HepG2 (cell line): ENCODE measurements around the gene DPH6. TPM values are rescaled to one million over a fixed set of nuclear protein-coding genes. Genes with fewer than 3 reads are reported as not detected.

Experiments
- HNF4A ChIP-seq: sonication (generic); formaldehyde crosslinking; IDR thresholded peaks from 2 replicates; pipeline ENCODE4 v1.4.0; 2020; ENCODE audit warnings: missing genetic modification reagents
- SRSF9 ChIP-seq: fragments of 200-400 bp; formaldehyde crosslinking; IDR thresholded peaks from 2 replicates; pipeline ENCODE4 v1.6.1; 2018; ENCODE audit warnings: borderline replicate concordance, mild to moderate bottlenecking, low read depth, low read length; ENCODE audit not compliant: insufficient read depth, poor library complexity, severe bottlenecking
- ZFYVE20 ChIP-seq: sonication (generic); formaldehyde crosslinking; IDR thresholded peaks from 2 replicates; pipeline ENCODE4 v1.8.0; 2023; ENCODE audit warnings: low read depth, mild to moderate bottlenecking, moderate library complexity, missing genetic modification reagents, borderline replicate concordance
- ZNF747 ChIP-seq: sonication (generic); formaldehyde crosslinking; IDR thresholded peaks from 2 replicates; pipeline ENCODE4 v1.8.1; 2023; ENCODE audit warnings: missing genetic modification reagents, mild to moderate bottlenecking, borderline replicate concordance
- polyA plus RNA-seq, 8 experiments: library from polyadenylated mRNA; depleted of rRNA in 3 of 8; stranded (reverse) in 7 of 8; unstranded in 1 of 8; fragments of >200 nt; fragmentation: Illumina TruSeq in 4 of 8; extraction: Trizol in 4 of 8; gene quantifications; 2 replicates each; pipeline versions ENCODE4 v1.2.1 to v1.2.3, GENCODE V29; 2011 to 2016; ENCODE audit warnings: low read depth in 4 of 8, missing spikeins in 1 of 8, mixed read lengths in 1 of 8; ENCODE audit not compliant: insufficient read depth in 1 of 8
- total RNA-seq, 5 experiments: library from RNA; depleted of rRNA; stranded (reverse); fragments of >200 nt; fragmentation: Illumina TruSeq; extraction: Trizol; gene quantifications; 2 replicates each; pipeline ENCODE4 v1.2.3, GENCODE V29; 2016; ENCODE audit warnings: low read depth in 1 of 5
- TF ChIP-seq, protein P1 (sequence below): sonication (generic); formaldehyde crosslinking; IDR thresholded peaks from 2 replicates; pipeline ENCODE4 v1.5.0; 2020; ENCODE audit warnings: mild to moderate bottlenecking, missing genetic modification reagents, borderline replicate concordance
- TF ChIP-seq, protein P2 (sequence below): sonication (generic); formaldehyde crosslinking; IDR thresholded peaks from 2 replicates; pipeline ENCODE4 v1.5.0; 2020; ENCODE audit warnings: missing genetic modification reagents

Gene DPH6
- total and polyA plus RNA-seq, 2 of the 13 experiments (the other 11 are each of a cell fraction or from before 2014, with no cell fraction given) = 10.2 to 25.8 TPM

DNA sequence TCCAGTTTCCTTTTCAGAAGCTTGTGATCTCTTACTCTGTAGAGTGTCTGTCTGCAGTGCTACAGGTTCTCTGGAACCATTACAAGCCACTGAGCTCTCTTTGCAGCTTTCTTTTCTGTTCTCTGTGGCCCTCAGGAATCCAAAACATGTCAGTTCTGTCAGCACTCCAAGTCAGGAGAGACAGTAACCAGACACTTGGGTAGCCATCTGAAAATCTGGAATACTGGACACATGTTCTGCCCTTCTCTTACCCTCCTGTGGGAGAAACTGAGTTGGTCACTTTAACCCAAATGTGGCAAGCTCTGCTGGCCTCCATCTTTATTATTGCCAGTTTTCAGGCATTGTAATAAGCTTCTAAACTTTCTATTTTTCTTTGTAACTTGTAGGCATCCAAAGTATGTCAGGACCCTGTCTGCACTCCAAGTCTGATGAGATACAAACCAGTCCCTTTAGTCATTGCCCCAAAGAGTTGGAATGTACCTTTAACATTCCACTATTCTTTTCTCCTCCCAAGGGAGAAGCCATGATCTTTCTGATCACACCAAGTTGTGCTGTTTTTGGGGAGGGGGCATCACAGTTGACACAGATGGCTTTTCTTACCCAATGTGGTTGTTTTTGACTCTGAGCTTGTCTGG, 183.7 kb downstream of the DPH6 start (continued):
- TF ChIP-seq, protein P1, sequence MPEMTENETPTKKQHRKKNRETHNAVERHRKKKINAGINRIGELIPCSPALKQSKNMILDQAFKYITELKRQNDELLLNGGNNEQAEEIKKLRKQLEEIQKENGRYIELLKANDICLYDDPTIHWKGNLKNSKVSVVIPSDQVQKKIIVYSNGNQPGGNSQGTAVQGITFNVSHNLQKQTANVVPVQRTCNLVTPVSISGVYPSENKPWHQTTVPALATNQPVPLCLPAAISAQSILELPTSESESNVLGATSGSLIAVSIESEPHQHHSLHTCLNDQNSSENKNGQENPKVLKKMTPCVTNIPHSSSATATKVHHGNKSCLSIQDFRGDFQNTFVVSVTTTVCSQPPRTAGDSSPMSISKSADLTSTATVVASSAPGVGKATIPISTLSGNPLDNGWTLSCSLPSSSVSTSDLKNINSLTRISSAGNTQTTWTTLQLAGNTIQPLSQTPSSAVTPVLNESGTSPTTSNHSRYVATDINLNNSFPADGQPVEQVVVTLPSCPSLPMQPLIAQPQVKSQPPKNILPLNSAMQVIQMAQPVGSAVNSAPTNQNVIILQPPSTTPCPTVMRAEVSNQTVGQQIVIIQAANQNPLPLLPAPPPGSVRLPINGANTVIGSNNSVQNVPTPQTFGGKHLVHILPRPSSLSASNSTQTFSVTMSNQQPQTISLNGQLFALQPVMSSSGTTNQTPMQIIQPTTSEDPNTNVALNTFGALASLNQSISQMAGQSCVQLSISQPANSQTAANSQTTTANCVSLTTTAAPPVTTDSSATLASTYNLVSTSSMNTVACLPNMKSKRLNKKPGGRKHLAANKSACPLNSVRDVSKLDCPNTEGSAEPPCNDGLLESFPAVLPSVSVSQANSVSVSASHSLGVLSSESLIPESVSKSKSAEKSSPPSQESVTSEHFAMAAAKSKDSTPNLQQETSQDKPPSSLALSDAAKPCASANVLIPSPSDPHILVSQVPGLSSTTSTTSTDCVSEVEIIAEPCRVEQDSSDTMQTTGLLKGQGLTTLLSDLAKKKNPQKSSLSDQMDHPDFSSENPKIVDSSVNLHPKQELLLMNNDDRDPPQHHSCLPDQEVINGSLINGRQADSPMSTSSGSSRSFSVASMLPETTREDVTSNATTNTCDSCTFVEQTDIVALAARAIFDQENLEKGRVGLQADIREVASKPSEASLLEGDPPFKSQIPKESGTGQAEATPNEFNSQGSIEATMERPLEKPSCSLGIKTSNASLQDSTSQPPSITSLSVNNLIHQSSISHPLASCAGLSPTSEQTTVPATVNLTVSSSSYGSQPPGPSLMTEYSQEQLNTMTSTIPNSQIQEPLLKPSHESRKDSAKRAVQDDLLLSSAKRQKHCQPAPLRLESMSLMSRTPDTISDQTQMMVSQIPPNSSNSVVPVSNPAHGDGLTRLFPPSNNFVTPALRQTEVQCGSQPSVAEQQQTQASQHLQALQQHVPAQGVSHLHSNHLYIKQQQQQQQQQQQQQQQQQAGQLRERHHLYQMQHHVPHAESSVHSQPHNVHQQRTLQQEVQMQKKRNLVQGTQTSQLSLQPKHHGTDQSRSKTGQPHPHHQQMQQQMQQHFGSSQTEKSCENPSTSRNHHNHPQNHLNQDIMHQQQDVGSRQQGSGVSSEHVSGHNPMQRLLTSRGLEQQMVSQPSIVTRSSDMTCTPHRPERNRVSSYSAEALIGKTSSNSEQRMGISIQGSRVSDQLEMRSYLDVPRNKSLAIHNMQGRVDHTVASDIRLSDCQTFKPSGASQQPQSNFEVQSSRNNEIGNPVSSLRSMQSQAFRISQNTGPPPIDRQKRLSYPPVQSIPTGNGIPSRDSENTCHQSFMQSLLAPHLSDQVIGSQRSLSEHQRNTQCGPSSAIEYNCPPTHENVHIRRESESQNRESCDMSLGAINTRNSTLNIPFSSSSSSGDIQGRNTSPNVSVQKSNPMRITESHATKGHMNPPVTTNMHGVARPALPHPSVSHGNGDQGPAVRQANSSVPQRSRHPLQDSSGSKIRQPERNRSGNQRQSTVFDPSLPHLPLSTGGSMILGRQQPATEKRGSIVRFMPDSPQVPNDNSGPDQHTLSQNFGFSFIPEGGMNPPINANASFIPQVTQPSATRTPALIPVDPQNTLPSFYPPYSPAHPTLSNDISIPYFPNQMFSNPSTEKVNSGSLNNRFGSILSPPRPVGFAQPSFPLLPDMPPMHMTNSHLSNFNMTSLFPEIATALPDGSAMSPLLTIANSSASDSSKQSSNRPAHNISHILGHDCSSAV (CRISPR knock-in tag) = no peak
- TF ChIP-seq SRSF9 (no peak), ZNF747 (CRISPR knock-in tag) (no peak), ZFYVE20 (CRISPR knock-in tag) (no peak), HNF4A (CRISPR knock-in tag) (no peak)
- TF ChIP-seq, protein P2, sequence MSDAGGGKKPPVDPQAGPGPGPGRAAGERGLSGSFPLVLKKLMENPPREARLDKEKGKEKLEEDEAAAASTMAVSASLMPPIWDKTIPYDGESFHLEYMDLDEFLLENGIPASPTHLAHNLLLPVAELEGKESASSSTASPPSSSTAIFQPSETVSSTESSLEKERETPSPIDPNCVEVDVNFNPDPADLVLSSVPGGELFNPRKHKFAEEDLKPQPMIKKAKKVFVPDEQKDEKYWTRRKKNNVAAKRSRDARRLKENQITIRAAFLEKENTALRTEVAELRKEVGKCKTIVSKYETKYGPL = no peak
